Measurements from ENCODE around the gene PGK1.
"Not testable (repeated sequence)": the region's sequence is repeated elsewhere in the genome, so short reads cannot be mapped to it uniquely, and the experiment has no call there.

PGK1 gene

GRCh38 chrX:78116766-78117165, 12.7 kb downstream of the PGK1 start:
- no peak for TF ChIP-seq CTCF (IDR thresholded peaks at IDR 0.05; ENCODE audit: insufficient read depth, missing control alignments)
- no peak for DNase-seq (ENCODE audit: insufficient read length, low spot score)
- FAIRE-seq = no peak

- TF ChIP-seq CTCF (IDR thresholded peaks at IDR 0.05; ENCODE audit: insufficient read depth, missing control alignments) = no peak
- FAIRE-seq (no peak), DNase-seq (ENCODE audit: insufficient read length, low spot score) (no peak)
Observed at GRCh38 chrX:78118628-78119027, 14.6 kb downstream of the PGK1 start.

- FAIRE-seq (no peak), DNase-seq (ENCODE audit: insufficient read length, low spot score) (no peak)
- TF ChIP-seq CTCF (IDR thresholded peaks at IDR 0.05; ENCODE audit: insufficient read depth, missing control alignments) = peak; percentile 15
Observed at GRCh38 chrX:78119521-78120227, 15.6 kb downstream of the PGK1 start.

- no peak for TF ChIP-seq CTCF (IDR thresholded peaks at IDR 0.05; ENCODE audit: insufficient read depth, missing control alignments)
- DNase-seq (ENCODE audit: insufficient read length, low spot score) (no peak), FAIRE-seq (no peak)
Observed at GRCh38 chrX:78123190-78123589, 19.1 kb downstream of the PGK1 start.

- TF ChIP-seq CTCF (IDR thresholded peaks at IDR 0.05; ENCODE audit: insufficient read depth, missing control alignments) = no peak
- DNase-seq (ENCODE audit: insufficient read length, low spot score) (no peak), FAIRE-seq (peak; percentile 69)
Observed at GRCh38 chrX:78124307-78124706, 20.3 kb downstream of the PGK1 start.

- FAIRE-seq (no peak), DNase-seq (ENCODE audit: insufficient read length, low spot score) (no peak)
- no peak for TF ChIP-seq CTCF (IDR thresholded peaks at IDR 0.05; ENCODE audit: insufficient read depth, missing control alignments)
Observed at GRCh38 chrX:78125148-78125547, 21.1 kb downstream of the PGK1 start.

GRCh38 chrX:78125781-78126180, 21.7 kb downstream of the PGK1 start:
- DNase-seq (ENCODE audit: insufficient read length, low spot score) = not testable (repeated sequence)
- peak; percentile 66 for FAIRE-seq

- TF ChIP-seq CTCF (IDR thresholded peaks at IDR 0.05; ENCODE audit: insufficient read depth, missing control alignments) = no peak
- FAIRE-seq (no peak), DNase-seq (ENCODE audit: insufficient read length, low spot score) (no peak)
Observed at GRCh38 chrX:78129714-78130113, 25.7 kb downstream of the PGK1 start.

Data from D721Med (cell line).